ENCODE results near the gene SLC6A17.

The SLC6A17 gene

DNA sequence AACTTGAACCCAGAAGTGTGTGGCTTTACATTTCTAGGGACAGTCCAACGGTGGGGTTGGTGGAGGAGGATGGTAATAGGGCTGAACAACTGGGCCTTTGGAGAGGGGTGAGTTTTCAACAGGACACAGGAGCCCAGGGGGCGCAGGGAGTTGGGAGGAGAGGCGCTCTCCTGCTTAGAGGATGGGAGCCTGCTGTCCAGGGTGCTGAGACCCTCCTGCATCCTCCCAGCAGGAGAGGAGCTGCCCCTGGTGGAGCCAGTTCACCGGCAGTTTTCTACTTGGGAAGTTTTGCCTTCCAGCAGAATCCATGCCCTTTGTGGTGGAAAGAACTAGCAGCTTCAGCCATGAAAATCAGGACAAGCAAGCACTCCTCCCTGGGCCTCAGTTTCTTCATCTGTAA is 68.4 kb downstream of the SLC6A17 start:
- no peak overlapping the region for H2AK5ac ChIP-seq (ENCODE audit: low read length)
- H3K79me2 ChIP-seq (ENCODE audit: control insufficient read depth, insufficient read depth, low read length, poor library complexity), result no peaks in the 10 kb centered on the region
- no peak overlapping the region for H4K91ac ChIP-seq (ENCODE audit: low read depth, low read length)
- H3K4me3 ChIP-seq (ENCODE audit: low read depth, low read length), result no peak overlapping the region
- no peak for DNase-seq
- no peak overlapping the region for H2BK120ac ChIP-seq (ENCODE audit: insufficient read depth, low read length, poor library complexity)
- H3K9me3 ChIP-seq (ENCODE audit: insufficient read depth, low read depth, low read length), result peaks cover 4% of the 10 kb centered on the region
- H3K79me1 ChIP-seq (ENCODE audit: low read length), result no peaks in the 10 kb centered on the region
- H3K18ac ChIP-seq (ENCODE audit: low read length), result no peak overlapping the region
- peaks cover 0 to 2% of the 10 kb centered on the region in 2 experiments for H3K36me3 ChIP-seq (ENCODE audit: control insufficient read depth in 1 of 2, insufficient read depth in 2 of 2, low read length in 2 of 2)
- no peak overlapping the region for H3K14ac ChIP-seq (ENCODE audit: low read length)
- no peak overlapping the region for H3K4me2 ChIP-seq (ENCODE audit: low read length)
- H3K4me1 ChIP-seq (ENCODE audit: control insufficient read depth in 1 of 2, insufficient read depth in 2 of 2, low read length in 2 of 2), result no peaks in the 10 kb centered on the region
- no peak overlapping the region for H4K12ac ChIP-seq (ENCODE audit: low read depth, low read length)
- no peak overlapping the region for H3K27ac ChIP-seq (ENCODE audit: low read depth, low read length)
- H3K27me3 ChIP-seq (ENCODE audit: insufficient read depth, low read length), result no peaks in the 10 kb centered on the region
- no peak overlapping the region for H4K8ac ChIP-seq (ENCODE audit: low read depth, low read length)
- H3K4ac ChIP-seq (ENCODE audit: low read depth, low read length), result no peak overlapping the region
- H3K9ac ChIP-seq (ENCODE audit: low read length), result no peak overlapping the region
- H2BK5ac ChIP-seq (ENCODE audit: low read depth, low read length, poor library complexity), result no peak overlapping the region
- WGBS (ENCODE audit: extremely low coverage, insufficient coverage, insufficient read length), result no CpG with 5 or more reads among the region's 4 CpGs
- H2AFZ ChIP-seq (ENCODE audit: insufficient read depth, low read length, poor library complexity), result no peak overlapping the region
- no peak overlapping the region for H3K23ac ChIP-seq (ENCODE audit: low read length)
- H2BK12ac ChIP-seq (ENCODE audit: low read length), result no peak overlapping the region

GRCh38 chr1:110220324-110220723 is 70.0 kb downstream of the SLC6A17 start:
- H3K79me1 ChIP-seq (ENCODE audit: low read length), result no peaks in the 10 kb centered on the region
- H2AFZ ChIP-seq (ENCODE audit: insufficient read depth, low read length, poor library complexity), result no peak overlapping the region
- no peak overlapping the region for H3K14ac ChIP-seq (ENCODE audit: low read length)
- H3K9ac ChIP-seq (ENCODE audit: low read length), result no peak overlapping the region
- no peak overlapping the region for H4K12ac ChIP-seq (ENCODE audit: low read depth, low read length)
- WGBS (ENCODE audit: extremely low coverage, insufficient coverage, insufficient read length), result no CpG with 5 or more reads among the region's 5 CpGs
- H3K4me2 ChIP-seq (ENCODE audit: low read length), result no peak overlapping the region
- H4K8ac ChIP-seq (ENCODE audit: low read depth, low read length), result no peak overlapping the region
- no peak overlapping the region for H3K18ac ChIP-seq (ENCODE audit: low read length)
- no peak overlapping the region for H3K4ac ChIP-seq (ENCODE audit: low read depth, low read length)
- no peak overlapping the region for H3K23ac ChIP-seq (ENCODE audit: low read length)
- no peaks in the 10 kb centered on the region for H3K79me2 ChIP-seq (ENCODE audit: control insufficient read depth, insufficient read depth, low read length, poor library complexity)
- no peak overlapping the region for H2BK5ac ChIP-seq (ENCODE audit: low read depth, low read length, poor library complexity)
- H2BK120ac ChIP-seq (ENCODE audit: insufficient read depth, low read length, poor library complexity), result no peak overlapping the region
- no peak overlapping the region for H3K4me3 ChIP-seq (ENCODE audit: low read depth, low read length)
- H3K4me1 ChIP-seq (ENCODE audit: control insufficient read depth in 1 of 2, insufficient read depth in 2 of 2, low read length in 2 of 2), result no peaks in the 10 kb centered on the region
- peaks cover 0 to 2% of the 10 kb centered on the region in 2 experiments for H3K36me3 ChIP-seq (ENCODE audit: control insufficient read depth in 1 of 2, insufficient read depth in 2 of 2, low read length in 2 of 2)
- H4K91ac ChIP-seq (ENCODE audit: low read depth, low read length), result no peak overlapping the region
- peaks cover 2% of the 10 kb centered on the region for H3K9me3 ChIP-seq (ENCODE audit: insufficient read depth, low read depth, low read length)
- H2BK12ac ChIP-seq (ENCODE audit: low read length), result no peak overlapping the region
- no peak overlapping the region for H2AK5ac ChIP-seq (ENCODE audit: low read length)
- DNase-seq, result no peak
- no peak overlapping the region for H3K27ac ChIP-seq (ENCODE audit: low read depth, low read length)
- no peaks in the 10 kb centered on the region for H3K27me3 ChIP-seq (ENCODE audit: insufficient read depth, low read length)

DNA sequence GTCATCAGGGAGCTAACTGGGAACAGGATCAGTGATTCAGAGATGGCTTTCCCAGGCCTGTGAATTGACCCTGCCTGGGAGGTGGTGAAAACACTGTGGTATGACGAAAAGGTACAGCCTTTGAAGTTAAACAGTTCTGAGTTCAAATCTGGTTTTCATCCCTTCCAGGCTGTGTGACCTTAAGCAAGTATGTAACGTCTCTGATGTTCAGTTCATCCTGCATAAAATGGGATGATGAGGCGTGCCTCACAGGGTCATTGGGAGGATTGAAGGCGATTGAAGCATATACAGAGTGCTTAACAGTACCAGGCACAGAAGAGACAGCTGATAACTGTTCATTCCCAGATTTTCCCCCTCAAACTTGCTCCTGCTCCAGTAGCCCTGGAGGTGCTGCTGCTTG is 70.8 kb downstream of the SLC6A17 start:
- Histone ChIP-seq H2BK12ac (ENCODE audit: low read length) (no peak overlapping the region), H2AFZ (ENCODE audit: insufficient read depth, low read length, poor library complexity) (no peak overlapping the region), H3K23ac (ENCODE audit: low read length) (no peak overlapping the region), H3K27me3 (ENCODE audit: insufficient read depth, low read length) (no peaks in the 10 kb centered on the region), H2AK5ac (ENCODE audit: low read length) (no peak overlapping the region), H4K91ac (ENCODE audit: low read depth, low read length) (no peak overlapping the region), H3K4ac (ENCODE audit: low read depth, low read length) (no peak overlapping the region), H3K4me1 (ENCODE audit: control insufficient read depth in 1 of 2, insufficient read depth in 2 of 2, low read length in 2 of 2) (no peaks in the 10 kb centered on the region), H3K18ac (ENCODE audit: low read length) (no peak overlapping the region), H3K9ac (ENCODE audit: low read length) (no peak overlapping the region), H3K4me2 (ENCODE audit: low read length) (no peak overlapping the region), H3K36me3 (ENCODE audit: control insufficient read depth in 1 of 2, insufficient read depth in 2 of 2, low read length in 2 of 2) (peaks cover 0 to 2% of the 10 kb centered on the region in 2 experiments), H3K9me3 (ENCODE audit: insufficient read depth, low read depth, low read length) (peaks cover 2% of the 10 kb centered on the region), H3K14ac (ENCODE audit: low read length) (no peak overlapping the region), H3K27ac (ENCODE audit: low read depth, low read length) (no peak overlapping the region), H2BK120ac (ENCODE audit: insufficient read depth, low read length, poor library complexity) (no peak overlapping the region), H3K79me2 (ENCODE audit: control insufficient read depth, insufficient read depth, low read length, poor library complexity) (no peaks in the 10 kb centered on the region), H2BK5ac (ENCODE audit: low read depth, low read length, poor library complexity) (no peak overlapping the region), H3K79me1 (ENCODE audit: low read length) (no peaks in the 10 kb centered on the region), H4K12ac (ENCODE audit: low read depth, low read length) (no peak overlapping the region), H4K8ac (ENCODE audit: low read depth, low read length) (no peak overlapping the region), H3K4me3 (ENCODE audit: low read depth, low read length) (no peak overlapping the region)
- WGBS (ENCODE audit: extremely low coverage, insufficient coverage, insufficient read length), result no CpG with 5 or more reads among the region's 4 CpGs
- DNase-seq, result no peak

- H3K27ac ChIP-seq (ENCODE audit: low read depth, low read length), result no peak overlapping the region
- no CpG with 5 or more reads among the region's 27 CpGs for WGBS (ENCODE audit: extremely low coverage, insufficient coverage, insufficient read length)
- H4K12ac ChIP-seq (ENCODE audit: low read depth, low read length), result no peak overlapping the region
- H3K4ac ChIP-seq (ENCODE audit: low read depth, low read length), result no peak overlapping the region
- no peak for DNase-seq
- no peak overlapping the region for H2AK5ac ChIP-seq (ENCODE audit: low read length)
- no peak overlapping the region for H3K4me2 ChIP-seq (ENCODE audit: low read length)
- H2BK5ac ChIP-seq (ENCODE audit: low read depth, low read length, poor library complexity), result no peak overlapping the region
- H4K8ac ChIP-seq (ENCODE audit: low read depth, low read length), result no peak overlapping the region
- no peak overlapping the region for H3K4me3 ChIP-seq (ENCODE audit: low read depth, low read length)
- H3K79me1 ChIP-seq (ENCODE audit: low read length), result no peaks in the 10 kb centered on the region
- no peak overlapping the region for H2BK120ac ChIP-seq (ENCODE audit: insufficient read depth, low read length, poor library complexity)
- no peak overlapping the region for H2AFZ ChIP-seq (ENCODE audit: insufficient read depth, low read length, poor library complexity)
- H3K27me3 ChIP-seq (ENCODE audit: insufficient read depth, low read length), result no peaks in the 10 kb centered on the region
- H3K23ac ChIP-seq (ENCODE audit: low read length), result no peak overlapping the region
- no peak overlapping the region for H2BK12ac ChIP-seq (ENCODE audit: low read length)
- no peak overlapping the region for H3K9ac ChIP-seq (ENCODE audit: low read length)
- no peak overlapping the region for H3K14ac ChIP-seq (ENCODE audit: low read length)
- H3K79me2 ChIP-seq (ENCODE audit: control insufficient read depth, insufficient read depth, low read length, poor library complexity), result no peaks in the 10 kb centered on the region
- peaks cover 2% of the 10 kb centered on the region for H3K9me3 ChIP-seq (ENCODE audit: insufficient read depth, low read depth, low read length)
- H3K18ac ChIP-seq (ENCODE audit: low read length), result no peak overlapping the region
- H3K4me1 ChIP-seq (ENCODE audit: control insufficient read depth in 1 of 2, insufficient read depth in 2 of 2, low read length in 2 of 2), result no peaks in the 10 kb centered on the region
- no peak overlapping the region for H4K91ac ChIP-seq (ENCODE audit: low read depth, low read length)
- peaks cover 0 to 2% of the 10 kb centered on the region in 2 experiments for H3K36me3 ChIP-seq (ENCODE audit: control insufficient read depth in 1 of 2, insufficient read depth in 2 of 2, low read length in 2 of 2)
Observed at GRCh38 chr1:110223127-110223526, 72.8 kb downstream of the SLC6A17 start.

All from trophoblast cell (in vitro differentiated cells and primary cell).